Measurements from ENCODE around the gene MAMSTR. TPM values are rescaled to one million over a fixed set of nuclear protein-coding genes. Genes with fewer than 3 reads are reported as not detected.

MAMSTR gene
- polyA plus RNA-seq, 5 donors = 4.3 to 11.8 (median 4.6) TPM

DNA sequence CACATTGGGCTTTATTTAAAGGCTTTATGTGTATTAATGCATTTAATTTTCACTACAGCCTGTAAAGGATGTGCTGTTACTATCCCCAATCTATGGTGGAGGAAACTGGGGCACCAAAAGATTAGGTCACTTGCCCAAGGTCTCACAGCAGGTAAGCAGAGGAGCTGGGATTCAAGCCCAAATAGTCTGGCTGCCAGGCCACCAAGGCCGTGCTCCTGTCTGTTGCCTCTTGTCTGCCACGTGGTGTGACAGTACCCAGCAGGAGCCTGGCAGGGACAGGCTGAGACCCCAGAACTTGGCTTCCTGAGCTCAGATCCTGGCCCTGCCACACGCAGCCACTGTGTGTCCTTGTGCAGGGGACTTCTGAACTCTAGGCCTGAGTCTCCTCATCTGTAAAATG lies 51.2 kb downstream of the MAMSTR start:
- no peak for DNase-seq

DNA sequence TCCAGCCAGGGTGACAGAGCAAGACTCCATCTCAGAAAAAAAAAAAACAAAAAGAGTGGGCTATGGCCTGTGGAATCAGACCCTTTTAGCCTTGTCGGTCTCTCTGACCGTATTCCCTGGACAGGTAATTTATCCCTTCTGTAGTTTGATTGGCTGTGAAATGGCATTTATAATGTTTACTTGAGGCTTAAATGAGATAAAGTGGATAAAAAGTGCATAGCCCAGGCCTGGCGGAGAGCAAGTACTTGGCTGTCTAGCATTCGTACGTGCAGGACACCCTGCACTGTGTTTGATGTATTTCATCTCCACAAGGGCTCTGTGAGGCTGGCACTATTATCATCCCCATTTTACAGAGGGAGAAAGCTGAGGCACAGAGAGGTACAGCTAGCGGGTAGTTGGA lies 53.7 kb downstream of the MAMSTR start:
- no peak for DNase-seq

DNA sequence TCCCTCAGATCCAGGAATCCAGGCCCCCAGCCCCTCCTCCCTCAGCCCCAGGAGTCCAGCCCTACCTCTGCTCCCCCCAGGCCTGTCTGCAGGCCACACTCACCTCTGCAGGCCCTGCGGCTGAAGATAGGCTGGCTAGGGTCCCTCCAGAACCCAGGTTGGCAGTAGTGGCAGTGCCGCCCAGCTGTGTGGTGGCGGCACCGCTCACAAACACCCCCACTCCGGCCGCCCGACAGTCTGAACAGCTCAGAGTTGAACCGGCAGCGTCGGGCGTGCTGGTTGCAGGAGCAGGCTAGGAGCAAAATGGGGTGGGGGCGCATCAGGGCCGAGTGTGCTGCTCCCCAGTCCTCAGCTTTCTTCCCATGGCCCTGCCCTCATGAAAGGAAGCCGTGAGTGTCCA lies 55.0 kb downstream of the MAMSTR start:
- no peak for DNase-seq

DNA sequence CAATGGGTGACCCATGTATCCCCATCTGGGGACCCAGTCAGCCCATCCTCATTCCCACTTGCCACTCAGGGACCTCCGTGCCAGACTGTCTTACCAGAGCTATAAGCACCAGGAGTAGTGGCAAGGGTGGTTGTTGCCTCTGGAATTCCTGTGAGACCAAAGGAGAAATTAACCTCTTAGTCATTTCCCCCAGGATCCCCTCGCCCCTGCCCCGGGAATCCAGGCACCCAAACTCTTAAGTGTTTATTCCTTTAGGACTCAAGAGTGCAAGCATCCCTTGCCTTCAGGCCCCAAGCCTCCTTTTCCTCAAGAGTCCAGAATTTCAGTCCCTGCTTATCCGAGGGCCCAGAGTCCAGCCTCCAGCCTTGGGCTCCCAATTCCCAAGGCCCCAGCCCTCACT lies 55.9 kb downstream of the MAMSTR start:
- no peak for DNase-seq

Other genes with a start within 250 kb of the MAMSTR start
- 1 to 10 TPM; 1.4 to 4.0 (median 2.6) TPM for gene LMTK3, start 207.9 kb downstream of the MAMSTR start, polyA plus RNA-seq (ENCODE audit: insufficient read depth in 1 of 5, insufficient read length in 5 of 5, low replicate concordance in 1 of 5)
- 1 to 10 TPM; 1.6 to 4.2 (median 3.3) TPM for gene SULT2B1, start 167.6 kb downstream of the MAMSTR start, polyA plus RNA-seq (ENCODE audit: insufficient read depth in 1 of 5, insufficient read length in 5 of 5, low replicate concordance in 1 of 5)
- under 1 TPM; 0.11 to 0.76 (median 0.32) TPM for gene SPACA4, start 113.0 kb downstream of the MAMSTR start, polyA plus RNA-seq (ENCODE audit: insufficient read depth in 1 of 5, insufficient read length in 5 of 5, low replicate concordance in 1 of 5)
- 10 to 100 TPM in 2 of 5 donors, 1 to 10 TPM in 3; 3.7 to 11.6 (median 4.8) TPM for gene FAM83E, start 104.6 kb downstream of the MAMSTR start, polyA plus RNA-seq (ENCODE audit: insufficient read depth in 1 of 5, insufficient read length in 5 of 5, low replicate concordance in 1 of 5)
- gene RPL18, start 100.5 kb downstream of the MAMSTR start, polyA plus RNA-seq (ENCODE audit: insufficient read depth in 1 of 5, insufficient read length in 5 of 5, low replicate concordance in 1 of 5) = 1,000 to 10,000 TPM; 1,161 to 2,077 (median 1,395) TPM
- 10 to 100 TPM; 10.0 to 17.8 (median 11.6) TPM for gene SPHK2, start 100.2 kb downstream of the MAMSTR start, polyA plus RNA-seq (ENCODE audit: insufficient read depth in 1 of 5, insufficient read length in 5 of 5, low replicate concordance in 1 of 5)
- gene DBP, start 82.3 kb downstream of the MAMSTR start, polyA plus RNA-seq (ENCODE audit: insufficient read depth in 1 of 5, insufficient read length in 5 of 5, low replicate concordance in 1 of 5) = 10 to 100 TPM in 3 of 5 donors, 1 to 10 TPM in 2; 6.3 to 14.0 (median 10.5) TPM
- gene CA11, start 73.5 kb downstream of the MAMSTR start, polyA plus RNA-seq (ENCODE audit: insufficient read depth in 1 of 5, insufficient read length in 5 of 5, low replicate concordance in 1 of 5) = 1 to 10 TPM; 3.8 to 7.5 (median 5.7) TPM
- gene NTN5, start 46.7 kb downstream of the MAMSTR start, polyA plus RNA-seq (ENCODE audit: insufficient read depth in 1 of 5, insufficient read length in 5 of 5, low replicate concordance in 1 of 5) = 1 to 10 TPM in 3 of 5 donors, under 1 TPM in 2; 0.43 to 2.2 (median 1.5) TPM
- gene FUT2, start 23.8 kb downstream of the MAMSTR start, polyA plus RNA-seq (ENCODE audit: insufficient read depth in 1 of 5, insufficient read length in 5 of 5, low replicate concordance in 1 of 5) = 1 to 10 TPM; 1.5 to 3.2 (median 2.3) TPM
- 10 to 100 TPM; 14.6 to 29.8 (median 17.7) TPM for gene RASIP1, start 20.9 kb upstream of the MAMSTR start, polyA plus RNA-seq (ENCODE audit: insufficient read depth in 1 of 5, insufficient read length in 5 of 5, low replicate concordance in 1 of 5)
- gene IZUMO1, start 27.2 kb upstream of the MAMSTR start, polyA plus RNA-seq (ENCODE audit: insufficient read depth in 1 of 5, insufficient read length in 5 of 5, low replicate concordance in 1 of 5) = 1 to 10 TPM in 4 of 5 donors, under 1 TPM in 1; 0.40 to 2.1 (median 1.6) TPM
- gene FUT1, start 32.9 kb upstream of the MAMSTR start, polyA plus RNA-seq (ENCODE audit: insufficient read depth in 1 of 5, insufficient read length in 5 of 5, low replicate concordance in 1 of 5) = 1 to 10 TPM; 4.5 to 7.0 (median 5.8) TPM
- not detected for gene FGF21, start 35.8 kb upstream of the MAMSTR start, polyA plus RNA-seq (ENCODE audit: insufficient read depth in 1 of 5, insufficient read length in 5 of 5, low replicate concordance in 1 of 5)
- 10 to 100 TPM; 33.3 to 58.9 (median 42.9) TPM for gene BCAT2, start 91.3 kb upstream of the MAMSTR start, polyA plus RNA-seq (ENCODE audit: insufficient read depth in 1 of 5, insufficient read length in 5 of 5, low replicate concordance in 1 of 5)
- 1 to 10 TPM; 6.9 to 9.9 (median 8.6) TPM for gene HSD17B14, start 116.8 kb upstream of the MAMSTR start, polyA plus RNA-seq (ENCODE audit: insufficient read depth in 1 of 5, insufficient read length in 5 of 5, low replicate concordance in 1 of 5)
- gene PLEKHA4, start 148.9 kb upstream of the MAMSTR start, polyA plus RNA-seq (ENCODE audit: insufficient read depth in 1 of 5, insufficient read length in 5 of 5, low replicate concordance in 1 of 5) = 10 to 100 TPM; 12.9 to 23.2 (median 15.5) TPM
- gene PPP1R15A, start 152.7 kb upstream of the MAMSTR start, polyA plus RNA-seq (ENCODE audit: insufficient read depth in 1 of 5, insufficient read length in 5 of 5, low replicate concordance in 1 of 5) = 10 to 100 TPM; 38.6 to 72.3 (median 53.5) TPM
- 1 to 10 TPM in 3 of 5 donors, under 1 TPM in 2; 0.70 to 1.5 (median 1.3) TPM for gene TULP2, start 179.0 kb upstream of the MAMSTR start, polyA plus RNA-seq (ENCODE audit: insufficient read depth in 1 of 5, insufficient read length in 5 of 5, low replicate concordance in 1 of 5)
- gene NUCB1, start 180.6 kb upstream of the MAMSTR start, polyA plus RNA-seq (ENCODE audit: insufficient read depth in 1 of 5, insufficient read length in 5 of 5, low replicate concordance in 1 of 5) = 100 to 1,000 TPM; 137 to 239 (median 180) TPM
- 1 to 10 TPM in 4 of 5 donors, under 1 TPM in 1; 0.80 to 2.4 (median 1.6) TPM for gene DHDH, start 214.0 kb upstream of the MAMSTR start, polyA plus RNA-seq (ENCODE audit: insufficient read depth in 1 of 5, insufficient read length in 5 of 5, low replicate concordance in 1 of 5)
- gene BAX, start 235.2 kb upstream of the MAMSTR start, polyA plus RNA-seq (ENCODE audit: insufficient read depth in 1 of 5, insufficient read length in 5 of 5, low replicate concordance in 1 of 5) = 10 to 100 TPM; 41.9 to 96.2 (median 62.0) TPM
- 1,000 to 10,000 TPM; 1,127 to 1,622 (median 1,142) TPM for gene FTL, start 245.6 kb upstream of the MAMSTR start, polyA plus RNA-seq (ENCODE audit: insufficient read depth in 1 of 5, insufficient read length in 5 of 5, low replicate concordance in 1 of 5)

Measured in right lung (tissue), 5 donors.